ENCODE data around the gene RAC3. TPM values are rescaled to one million over a fixed set of nuclear protein-coding genes. Genes with fewer than 3 reads are reported as not detected.
A peak's percentile ranks its signal among the peaks of the same experiment; 100 is the strongest.

Gene RAC3
- total RNA-seq, 4 donors from 2014 or later = 4.9 to 10.4 (median 7.0) TPM

GRCh38 chr17:82035488-82035887 is 4.0 kb downstream of the RAC3 start:
- Histone ChIP-seq H3K4me1 (peaks cover 22 to 64% (median 29%) of the 10 kb centered on the region in 3 donors), H3K27ac (no peak overlapping the region), H3K9me3 (no peaks in the 10 kb centered on the region), H3K36me3 (peaks cover 0 to 20% (median 0%) of the 10 kb centered on the region in 3 donors), H3K27me3 (peaks cover 0 to 7% (median 0%) of the 10 kb centered on the region in 4 donors), H3K4me3 (no peak overlapping the region)
- TF ChIP-seq POLR2A (IDR thresholded peaks at IDR 0.05) = no peak
- TF ChIP-seq CTCF (IDR thresholded peaks at IDR 0.05) = no peak
- intact Hi-C loops (cut with DNase I) = no loop called here
- 79 to 89% methylated on average over 4 to 8 of the region's 8 CpGs for WGBS, 2 donors
- no peak for DNase-seq

- Histone ChIP-seq H3K27me3 (peaks cover 0 to 7% (median 0%) of the 10 kb centered on the region in 4 donors), H3K4me1 (peaks cover 22 to 58% (median 24%) of the 10 kb centered on the region in 3 donors), H3K27ac (peak overlapping the region in 3 of 4 donors; percentile 94 to 98 (median 98)), H3K4me3 (peak overlapping the region; percentile 53 to 82 (median 64)), H3K36me3 (peaks cover 0 to 20% (median 0%) of the 10 kb centered on the region in 3 donors), H3K9me3 (no peaks in the 10 kb centered on the region)
- intact Hi-C loops (cut with DNase I) = no loop called here
- no peak for DNase-seq
- TF ChIP-seq POLR2A (IDR thresholded peaks at IDR 0.05) (no peak), CTCF (IDR thresholded peaks at IDR 0.05) (no peak)
- 76 to 90% methylated on average over 6 to 8 of the region's 20 CpGs for WGBS, 2 donors
Observed at GRCh38 chr17:82035956-82036633, 4.6 kb downstream of the RAC3 start.

- no peak for DNase-seq
- WGBS, 2 donors = 27 to 51% methylated on average over 11 to 19 of the region's 23 CpGs
- peaks cover 0 to 20% (median 0%) of the 10 kb centered on the region in 3 donors for H3K36me3 ChIP-seq
- peaks cover 0 to 7% (median 0%) of the 10 kb centered on the region in 4 donors for H3K27me3 ChIP-seq
- peak overlapping the region; percentile 93 to 98 (median 96) for H3K27ac ChIP-seq
- intact Hi-C loops (cut with DNase I) = no loop called here
- peak overlapping the region; percentile 53 to 82 (median 64) for H3K4me3 ChIP-seq
- no peak for TF ChIP-seq CTCF (IDR thresholded peaks at IDR 0.05)
- H3K9me3 ChIP-seq = no peaks in the 10 kb centered on the region
- peaks cover 22 to 56% (median 23%) of the 10 kb centered on the region in 3 donors for H3K4me1 ChIP-seq
Observed at GRCh38 chr17:82036634-82037091, 5.2 kb downstream of the RAC3 start.

GRCh38 chr17:82037092-82037888 is 5.8 kb downstream of the RAC3 start, which contains the start of gene DCXR:
Gene DCXR, minus strand, starts transcription at chr17:82037697. Its CDS starts 15 bp downstream, at chr17:82037682.
- intact Hi-C loops (cut with DNase I) = no loop called here
- peaks cover 0 to 1% (median 0%) of the 10 kb centered on the region in 4 donors for H3K27me3 ChIP-seq
- peak within 1 kb of the TSS; percentile 53 to 82 (median 64) for H3K4me3 ChIP-seq
- H3K4me1 ChIP-seq = peaks cover 16 to 50% (median 19%) of the 10 kb centered on the region in 3 donors
- peaks cover 0 to 20% (median 0%) of the 10 kb centered on the region in 3 donors for H3K36me3 ChIP-seq
- H3K27ac ChIP-seq = peak within 1 kb of the TSS; percentile 93 to 98 (median 96)
- TF ChIP-seq CTCF (IDR thresholded peaks at IDR 0.05) (peak; percentile 51 to 89 (median 77)), POLR2A (IDR thresholded peaks at IDR 0.05) (peak in 3 of 4 donors; percentile 58 to 95 (median 90))
- no peaks in the 10 kb centered on the region for H3K9me3 ChIP-seq
- WGBS, 2 donors = 0% methylated on average over 1 to 11 of the region's 92 CpGs
- peak; percentile 87 for DNase-seq

All from esophagus squamous epithelium (tissue), 5 donors.